NCI-H2196 treated with DMSO at 0.1 percent for 48 hours (cell line): ENCODE results near the gene FCRLA.
"Not testable (repeated sequence)": the region's sequence is repeated elsewhere in the genome, so short reads cannot be mapped to it uniquely, and the experiment has no call there.

ENCODE experiments used
- DNase-seq: peaks from one replicate; lab custom pipeline; 2025; ENCODE audit not compliant: unreplicated experiment; lab: John Stamatoyannopoulos, UW

FCRLA gene

GRCh38 chr1:161702250-161702649 lies 4.8 kb upstream of the FCRLA start:
- no peak for DNase-seq

DNA sequence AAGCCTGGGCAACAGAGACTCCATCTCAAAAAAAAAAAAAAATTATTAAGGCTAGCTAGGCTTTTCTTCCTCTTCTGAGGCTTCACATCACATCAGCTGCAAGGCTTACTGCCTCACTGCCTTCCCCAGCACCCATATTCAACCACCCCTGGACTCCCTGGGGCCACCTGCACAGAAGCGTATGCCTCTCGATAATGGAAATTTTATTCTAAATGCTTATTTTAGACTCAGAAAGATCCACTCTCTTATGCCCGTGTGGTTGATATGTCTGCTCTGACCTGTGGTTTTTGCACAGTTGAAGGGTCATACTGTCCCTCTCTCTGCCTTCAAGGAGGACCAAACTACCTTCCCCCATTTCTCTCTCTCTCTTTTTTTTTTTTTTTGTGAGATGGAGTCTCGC lies 1.5 kb upstream of the FCRLA start:
- DNase-seq = no peak

DNA sequence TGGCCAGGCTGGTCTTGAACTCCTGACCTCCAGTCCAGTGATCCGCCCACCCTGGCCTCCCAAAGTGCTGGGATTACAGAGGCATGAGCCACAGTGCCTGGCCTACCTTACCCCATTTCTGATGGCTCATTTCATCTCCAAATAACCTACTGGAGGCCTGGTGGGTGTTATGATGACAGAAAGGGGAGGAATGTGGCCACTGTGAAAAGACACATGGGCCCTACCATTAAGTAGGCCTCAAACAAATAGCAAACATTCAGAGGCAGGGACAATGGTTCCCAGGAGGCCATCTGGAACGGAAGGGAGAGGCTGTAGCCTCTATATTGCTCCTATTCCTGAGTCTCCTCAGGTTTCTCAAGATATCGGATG lies 932 bp upstream of the FCRLA start:
- DNase-seq = no peak

- DNase-seq = no peak
Measured at GRCh38 chr1:161707503-161707902, 474 bp downstream of the FCRLA start.

DNA sequence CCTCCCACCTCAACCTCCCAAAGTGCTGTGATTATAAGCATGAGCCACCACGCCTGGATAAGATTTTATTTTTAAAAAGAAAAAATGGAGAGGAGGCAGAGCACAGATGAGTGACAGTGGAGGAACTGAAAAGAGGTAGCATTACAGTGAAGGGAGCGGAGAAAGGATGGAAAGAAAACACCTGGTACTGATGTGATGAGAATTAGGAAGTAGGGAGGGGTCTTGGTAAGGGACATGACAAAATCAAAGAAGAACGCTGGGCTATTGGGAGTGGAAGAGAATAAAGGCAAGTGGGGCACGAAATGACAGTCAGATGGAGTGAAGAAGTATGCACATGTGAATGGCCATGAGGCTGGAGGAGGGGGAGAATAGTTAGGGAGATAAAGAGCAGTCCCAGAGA lies 2.3 kb downstream of the FCRLA start:
- DNase-seq = no peak

DNA sequence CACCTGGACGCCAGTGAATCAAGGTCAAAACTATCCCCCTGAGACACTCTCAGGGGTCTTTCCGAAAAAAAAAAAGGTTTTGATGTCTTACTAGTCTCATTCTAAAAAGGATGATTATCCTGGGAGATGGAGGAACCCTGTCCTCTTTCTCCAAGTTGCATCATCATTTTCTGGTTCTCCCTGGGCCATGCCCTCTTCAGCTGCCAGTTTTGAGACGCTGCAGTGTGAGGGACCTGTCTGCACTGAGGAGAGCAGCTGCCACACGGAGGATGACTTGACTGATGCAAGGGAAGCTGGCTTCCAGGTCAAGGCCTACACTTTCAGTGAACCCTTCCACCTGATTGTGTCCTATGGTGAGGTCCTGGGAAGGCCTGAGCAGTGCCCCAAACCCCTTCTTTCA lies 3.5 kb downstream of the FCRLA start:
- no peak for DNase-seq

GRCh38 chr1:161718559-161719324 lies 11.7 kb downstream of the FCRLA start:
- DNase-seq = no peak

DNA sequence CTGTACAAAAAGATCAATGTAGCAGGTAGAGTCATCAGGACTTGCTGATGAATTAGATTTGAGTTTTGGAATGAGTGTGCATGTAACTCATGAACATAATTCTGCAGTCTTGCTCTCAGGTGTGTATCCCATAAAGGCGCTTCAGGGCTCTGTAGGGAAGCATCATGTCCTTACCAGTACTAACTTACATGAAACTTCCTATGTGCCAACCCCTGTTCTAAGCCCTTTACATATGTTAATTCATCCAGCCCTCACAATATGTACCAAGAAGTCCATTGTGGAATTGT lies 12.2 kb downstream of the FCRLA start:
- no peak for DNase-seq

DNA sequence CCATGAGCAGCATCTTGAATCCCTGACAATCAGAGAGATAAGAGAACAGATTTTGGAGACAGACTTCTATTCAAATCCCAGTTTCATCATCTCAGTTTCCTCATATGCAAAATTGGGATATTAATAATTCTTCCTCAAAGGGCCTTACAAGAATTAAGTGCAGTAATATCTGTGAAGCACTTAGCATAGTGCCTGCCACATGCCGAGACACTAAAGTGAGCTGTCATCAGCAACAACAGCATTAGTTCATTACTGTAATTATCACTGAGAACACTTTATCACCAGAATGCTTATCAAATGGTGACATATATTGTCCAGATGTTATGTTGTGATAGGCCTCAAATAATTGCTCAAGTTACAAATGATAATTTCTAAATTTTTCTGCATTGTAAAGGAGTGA lies 13.4 kb downstream of the FCRLA start:
- DNase-seq = no peak

DNA sequence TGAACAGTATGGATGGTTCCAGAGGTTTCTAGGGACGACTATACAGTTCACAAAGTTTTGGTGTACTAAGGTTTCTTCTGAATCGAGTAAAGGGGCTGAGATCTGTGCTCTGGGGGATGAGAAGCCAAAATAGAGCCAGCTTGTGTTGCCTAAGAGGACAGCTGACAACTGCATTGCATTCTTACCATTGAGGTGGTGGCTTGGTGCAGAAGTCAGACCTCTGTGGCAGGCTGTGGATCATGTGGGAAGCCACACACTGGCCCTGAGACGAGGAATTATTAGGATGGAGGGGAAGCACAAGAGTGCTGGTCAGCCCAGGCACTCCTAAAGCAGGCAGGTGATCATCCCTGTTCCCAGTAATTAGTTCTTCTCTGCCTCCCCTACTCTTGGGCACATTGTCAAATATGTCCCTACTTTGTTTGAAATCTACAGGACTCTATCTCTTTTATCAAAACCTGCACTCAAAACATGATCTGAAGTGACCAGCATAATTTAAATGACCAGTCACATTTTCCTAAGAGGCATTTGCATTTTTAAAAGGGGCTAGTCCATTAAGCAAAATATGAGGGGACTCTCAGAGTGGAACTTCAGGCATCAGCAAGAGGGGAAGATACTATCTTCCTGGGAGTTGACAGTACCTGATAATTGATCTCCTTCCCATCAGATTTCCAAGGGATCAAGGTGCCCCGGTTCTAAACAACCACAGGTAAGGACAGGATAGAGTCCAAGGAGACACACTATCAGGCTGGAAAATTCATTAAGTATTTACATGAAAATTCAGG lies 14.1 kb downstream of the FCRLA start, which contains the start of gene FCRLB:
Gene FCRLB (plus strand): TSS at position 589 of the 782 bp plus-strand sequence. CDS start 1,129 bp downstream, outside the sequence.
- no peak for DNase-seq

DNA sequence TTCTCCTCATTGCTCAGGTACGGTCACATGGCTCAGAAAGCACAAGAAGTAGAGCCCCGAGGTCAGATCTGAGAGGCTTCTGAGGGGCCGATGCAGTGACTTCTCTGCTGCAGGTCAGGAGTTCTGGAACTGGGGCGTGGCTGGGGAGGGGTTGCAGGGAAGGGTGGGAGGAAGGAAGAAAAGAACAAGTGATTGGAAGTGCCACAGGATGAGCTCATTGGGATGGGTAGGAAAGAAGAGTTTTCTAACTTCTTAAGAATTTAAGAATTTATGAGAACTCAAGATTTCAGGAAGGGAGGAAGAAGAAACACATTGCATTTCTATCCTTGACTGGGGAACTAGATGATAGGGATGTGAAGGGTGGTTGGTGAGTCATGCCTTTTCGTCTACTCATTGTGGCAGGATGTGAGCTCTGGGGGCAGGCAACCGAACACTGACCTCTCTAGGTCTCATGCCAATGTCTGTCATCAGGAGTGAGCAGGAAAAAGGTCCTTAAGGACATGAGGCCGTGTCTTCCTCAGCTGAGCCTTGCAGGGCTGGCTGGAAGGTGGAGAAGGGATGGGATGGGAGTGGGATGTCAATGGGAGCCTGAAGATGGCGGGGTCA lies 14.8 kb downstream of the FCRLA start:
- no peak for DNase-seq

- no peak for DNase-seq
Measured at GRCh38 chr1:161722406-161722805, 15.4 kb downstream of the FCRLA start.

GRCh38 chr1:161723459-161724141 lies 16.6 kb downstream of the FCRLA start:
- no peak for DNase-seq

GRCh38 chr1:161725258-161725907 lies 18.4 kb downstream of the FCRLA start:
- DNase-seq = not testable (repeated sequence)

DNA sequence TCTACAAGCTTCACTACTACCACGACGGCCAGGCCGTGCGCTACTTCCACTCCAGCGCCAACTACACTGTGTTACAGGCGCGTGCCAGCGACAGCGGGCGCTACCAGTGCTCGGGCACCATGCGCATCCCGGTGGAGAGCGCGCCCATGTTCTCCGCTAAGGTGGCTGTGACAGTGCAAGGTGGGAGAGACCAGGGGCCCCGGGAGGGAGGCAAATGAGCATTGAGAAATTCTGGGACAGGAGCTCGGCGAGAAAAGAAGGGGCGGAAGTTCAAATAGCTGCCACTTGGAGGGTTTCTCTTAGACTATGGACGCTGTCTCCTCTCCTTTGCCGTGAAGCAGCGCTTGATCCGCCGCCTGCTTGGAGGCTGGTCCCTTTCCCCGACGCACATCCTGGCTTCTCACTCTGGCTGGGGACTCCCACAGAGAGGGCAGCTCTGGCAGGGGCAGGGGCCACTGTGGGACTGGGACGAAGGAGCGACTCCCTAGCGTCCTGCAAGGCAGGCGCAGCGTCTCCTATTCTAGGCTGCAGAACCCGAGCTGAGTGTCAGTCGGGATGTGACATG lies 19.0 kb downstream of the FCRLA start:
- DNase-seq = no peak

GRCh38 chr1:161726473-161727255 lies 19.6 kb downstream of the FCRLA start:
- DNase-seq = peak; percentile 29

DNA sequence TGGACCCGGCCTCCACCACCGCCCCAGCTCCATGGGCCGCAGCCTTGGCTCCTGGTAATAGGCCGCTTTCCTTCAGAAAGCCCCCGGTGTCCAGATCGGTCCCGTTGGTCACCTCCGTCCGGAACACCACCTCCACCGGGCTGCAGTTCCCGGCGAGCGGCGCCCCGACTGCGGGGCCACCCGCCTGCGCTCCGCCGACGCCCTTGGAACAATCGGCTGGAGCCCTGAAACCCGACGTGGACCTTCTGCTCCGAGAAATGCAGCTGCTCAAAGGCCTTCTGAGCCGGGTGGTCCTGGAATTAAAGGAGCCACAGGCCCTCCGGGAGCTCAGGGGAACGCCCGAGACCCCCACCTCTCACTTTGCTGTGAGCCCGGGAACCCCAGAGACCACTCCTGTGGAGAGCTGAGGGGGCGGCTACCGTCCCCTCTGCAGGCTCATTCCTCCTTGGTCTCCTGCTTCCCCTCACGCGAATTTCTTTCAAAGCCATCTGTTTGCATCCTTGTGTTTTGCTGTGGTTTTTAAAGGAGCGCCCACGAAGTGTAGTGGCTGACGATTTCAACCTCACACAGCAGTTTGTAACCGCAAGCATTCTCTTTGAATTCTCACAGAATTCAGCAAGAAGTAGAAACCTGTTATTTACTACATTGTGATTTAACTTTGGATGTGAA lies 20.4 kb downstream of the FCRLA start:
- no peak for DNase-seq

DNA sequence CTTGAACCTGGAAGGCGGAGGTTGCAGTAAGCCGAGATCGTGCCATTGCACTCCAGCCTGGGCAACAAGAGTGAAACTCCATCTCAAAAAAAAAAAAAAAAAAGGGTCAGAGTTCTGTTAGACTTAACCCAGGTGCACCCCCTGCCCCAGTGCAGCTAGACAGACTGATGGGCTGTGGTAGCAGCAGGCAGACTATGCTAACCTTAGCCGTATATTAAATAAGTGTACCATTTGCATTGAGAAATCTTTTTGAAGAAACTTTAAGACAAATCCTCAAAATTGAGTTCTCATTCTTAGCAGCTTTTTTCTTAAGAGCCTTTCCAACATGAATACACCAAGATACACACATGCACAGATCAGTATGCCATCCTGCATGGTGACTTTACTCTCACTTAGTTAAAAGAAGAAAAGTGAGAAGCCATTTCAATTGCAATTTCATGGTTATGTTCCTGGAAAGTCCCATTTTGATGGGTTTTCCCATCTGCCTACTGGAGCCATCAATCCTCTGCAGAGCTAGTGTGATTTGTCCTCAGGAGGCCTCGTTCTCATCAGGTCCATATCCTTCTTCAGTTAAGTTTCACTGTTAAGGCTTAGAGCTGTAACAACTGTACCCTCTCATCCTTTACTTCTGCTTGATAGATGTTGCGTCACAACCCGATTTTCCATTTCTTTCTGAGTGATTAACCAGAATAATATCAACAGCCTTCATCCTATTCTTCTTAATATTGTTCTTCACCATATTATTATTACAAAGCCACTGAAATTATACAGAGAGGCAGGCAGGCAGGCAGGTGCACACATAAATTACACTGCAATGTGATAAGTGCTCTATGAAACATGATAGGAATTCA lies 21.6 kb downstream of the FCRLA start:
- DNase-seq = no peak
